Renal cortical epithelial cell (primary cell): ENCODE measurements around the gene SLC25A12. TPM values are rescaled to one million over a fixed set of nuclear protein-coding genes. Genes with fewer than 3 reads are reported as not detected.
"Not testable (repeated sequence)": the region's sequence is repeated elsewhere in the genome, so short reads cannot be mapped to it uniquely, and the experiment has no call there.

Experiments
- DNase-seq: peaks from one replicate; pipeline ENCODE4 v3.0.0-alpha.2; 2011; ENCODE audit warnings: low read depth
- total RNA-seq: library from RNA; depleted of rRNA; stranded (reverse); fragments of >200 nt; gene quantifications from 2 replicates; pipeline ENCODE4 v1.2.3, GENCODE V29; 2014

Gene SLC25A12
- total RNA-seq, 1 donor from 2014 or later = 17.3 TPM

DNA sequence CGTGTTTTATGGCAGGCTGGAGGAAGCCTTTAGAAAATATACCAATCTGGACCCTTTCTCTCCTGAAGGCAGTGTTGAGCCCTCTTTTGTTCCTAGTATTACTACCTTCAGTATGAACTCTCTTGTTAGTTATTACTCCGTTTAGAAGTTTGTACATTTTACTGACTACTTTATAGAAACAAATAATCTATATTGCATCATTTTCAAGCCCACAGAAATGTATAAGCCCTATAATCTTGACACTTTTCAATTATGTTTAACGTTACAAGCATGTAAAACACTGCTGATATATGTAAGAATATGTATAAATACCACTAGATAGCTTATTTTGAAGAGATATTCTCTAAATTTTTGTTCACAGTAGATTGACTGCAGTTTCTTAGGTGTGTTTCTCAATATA, 64.0 kb downstream of the SLC25A12 start:
- no peak for DNase-seq

DNA sequence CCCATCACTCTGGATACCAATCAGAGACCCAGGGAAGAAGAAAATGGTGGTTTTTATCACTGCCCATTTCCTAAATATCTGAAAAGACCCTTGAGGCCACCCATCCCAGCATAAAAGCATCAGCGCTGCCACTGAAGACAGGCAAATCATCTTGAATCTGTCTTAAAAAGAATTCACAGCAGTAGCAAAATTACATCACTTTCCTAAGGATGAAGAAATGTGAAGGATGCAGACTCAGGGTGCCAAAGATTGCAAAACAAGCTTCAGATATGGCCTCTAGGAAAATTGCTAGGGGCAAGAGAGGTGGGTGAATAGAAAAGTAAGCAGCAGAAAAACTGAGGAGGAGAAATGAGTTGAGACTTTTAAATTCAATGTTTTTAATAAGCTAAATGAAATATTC, 70.0 kb downstream of the SLC25A12 start:
- DNase-seq = no peak

DNA sequence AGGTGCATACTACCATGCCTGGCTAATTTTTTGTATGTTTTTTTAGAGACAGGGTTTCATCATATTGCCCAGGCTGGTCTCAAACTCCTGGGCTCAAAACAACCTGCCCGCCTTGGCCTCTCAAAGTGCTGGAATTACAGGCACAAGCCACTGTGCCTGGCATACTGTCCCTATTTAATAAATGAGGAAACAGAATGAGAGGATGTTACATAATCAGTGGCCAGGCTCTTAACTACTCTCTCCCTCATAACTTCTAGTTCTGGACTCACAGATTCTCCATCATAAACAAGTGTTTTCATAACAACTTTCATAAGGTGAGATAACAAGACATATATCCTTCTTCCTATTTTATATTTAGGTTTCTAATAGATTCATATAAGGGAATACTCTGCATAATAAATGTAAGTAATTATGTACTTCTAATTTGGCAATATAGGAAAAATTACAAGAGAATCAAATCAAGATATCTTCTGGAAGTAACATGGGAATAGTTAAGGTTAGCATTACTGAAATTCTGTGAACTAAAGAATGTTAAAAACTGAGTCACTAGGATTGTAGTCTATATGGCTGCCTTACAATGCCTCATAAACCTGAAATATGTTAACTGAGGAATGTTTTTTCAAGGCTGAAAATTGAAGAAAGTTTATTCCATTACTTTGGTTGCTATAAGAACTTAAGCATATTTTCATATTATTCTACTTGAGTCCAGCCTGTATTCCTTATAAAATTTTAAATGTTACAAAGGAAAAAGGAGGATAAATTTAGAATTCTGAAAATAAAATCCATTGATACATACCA, 71.3 kb downstream of the SLC25A12 start:
- DNase-seq = no peak

- DNase-seq = no peak
Measured at GRCh38 chr2:171819453-171819852, 74.6 kb downstream of the SLC25A12 start.

DNA sequence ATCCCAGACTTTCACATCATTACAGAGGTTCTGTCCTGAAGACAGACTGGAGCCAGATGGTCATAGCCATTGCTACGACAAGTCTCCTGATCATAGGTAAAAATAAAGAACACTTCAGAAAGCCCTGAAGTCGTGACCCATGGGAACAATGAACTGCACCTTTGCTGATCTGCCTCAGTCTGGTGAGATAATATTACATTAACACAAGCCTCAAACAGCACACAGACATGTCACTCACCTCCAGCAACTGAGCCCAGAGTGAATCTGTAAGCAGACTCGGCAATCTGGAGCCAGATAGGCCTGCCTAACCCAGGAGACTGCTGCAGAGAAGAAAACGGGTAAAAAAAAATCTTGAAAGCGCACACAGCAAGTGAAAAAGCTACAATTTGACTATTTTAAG, 79.2 kb downstream of the SLC25A12 start:
- DNase-seq = no peak

GRCh38 chr2:171814174-171814573, 79.9 kb downstream of the SLC25A12 start:
- no peak for DNase-seq

DNA sequence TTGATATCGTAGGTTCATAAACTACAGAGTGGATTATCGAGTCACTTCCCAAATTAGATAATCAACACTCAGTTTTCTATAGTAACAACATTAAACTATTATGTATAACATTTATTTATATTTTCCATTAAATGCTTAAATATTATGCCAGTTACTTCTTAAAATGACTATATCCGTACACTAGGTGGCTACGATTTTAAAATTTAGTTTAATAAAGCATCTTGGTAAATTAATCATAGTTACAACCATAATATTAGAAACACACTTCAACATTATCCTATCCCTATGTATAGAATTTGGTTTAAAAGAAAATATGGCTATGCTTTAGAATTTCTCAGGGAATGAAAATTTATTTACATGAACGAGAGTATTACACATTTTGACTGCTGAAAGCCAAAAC, 80.3 kb downstream of the SLC25A12 start:
- DNase-seq = no peak

DNA sequence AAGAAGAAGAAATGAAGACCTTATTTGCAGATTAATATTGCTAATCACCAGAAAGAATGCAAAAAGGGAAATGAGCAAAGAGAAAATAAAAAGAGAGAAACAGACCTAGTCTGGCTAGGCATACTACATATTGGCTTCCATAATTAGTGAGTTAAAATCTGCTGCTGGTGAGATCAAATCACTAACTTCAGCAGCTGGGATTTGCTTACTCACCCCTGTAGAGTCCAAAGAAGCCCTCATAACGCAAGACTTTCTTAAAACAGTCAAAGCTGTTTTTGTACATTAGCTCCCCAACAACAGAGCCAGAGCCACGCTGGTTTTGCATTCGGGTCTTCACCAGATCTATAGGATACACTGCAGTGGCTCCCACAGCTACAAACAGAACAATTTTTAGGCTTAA, 80.9 kb downstream of the SLC25A12 start:
- no peak for DNase-seq

- DNase-seq = peak; percentile 46
Measured at GRCh38 chr2:171811245-171811628, 82.8 kb downstream of the SLC25A12 start.

GRCh38 chr2:171810422-171811244, 83.4 kb downstream of the SLC25A12 start:
- DNase-seq = no peak

DNA sequence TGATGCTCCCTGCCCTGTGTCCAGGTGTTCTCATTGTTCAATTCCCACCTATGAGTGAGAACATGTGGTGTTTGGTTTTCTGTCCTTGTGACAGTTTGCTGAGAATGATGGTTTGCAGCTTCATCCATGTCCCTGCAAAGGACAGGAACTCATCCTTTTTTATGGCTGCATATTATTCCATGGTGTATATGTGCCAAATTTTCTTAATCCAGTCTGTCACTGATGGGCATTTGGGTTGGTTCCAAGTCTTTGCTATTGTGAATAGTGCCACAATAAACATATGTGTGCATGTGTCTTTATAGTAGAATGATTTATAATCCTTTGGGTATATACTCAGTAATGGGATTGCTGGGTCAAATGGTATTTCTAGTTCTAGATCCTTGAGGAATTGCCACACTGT, 85.2 kb downstream of the SLC25A12 start:
- not testable (repeated sequence) for DNase-seq

DNA sequence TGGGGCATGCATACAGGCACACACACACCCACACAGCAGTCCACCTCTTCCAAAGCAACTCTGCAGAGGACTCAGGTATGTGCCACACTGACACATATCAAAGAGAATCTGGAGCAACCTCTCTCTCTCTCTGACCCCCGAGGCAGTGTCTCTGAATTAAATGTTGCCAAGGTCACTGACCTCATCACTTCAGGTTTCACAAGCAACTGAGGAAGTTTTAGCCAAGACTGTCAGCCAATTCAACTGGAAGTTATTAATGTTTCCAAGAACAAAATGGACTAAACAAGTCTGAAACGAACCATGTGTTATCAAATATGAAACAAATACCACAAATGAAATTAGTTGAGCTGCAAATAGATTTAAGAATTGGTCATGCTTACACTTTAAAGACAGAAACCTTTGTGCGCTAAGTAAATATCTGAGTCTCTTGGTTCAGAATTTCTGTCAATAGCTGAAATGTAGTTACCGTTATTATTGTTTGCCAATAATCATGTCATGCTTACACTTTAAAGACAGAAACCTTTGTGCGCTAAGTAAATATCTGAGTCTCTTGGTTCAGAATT, 86.1 kb downstream of the SLC25A12 start:
- DNase-seq = no peak

- DNase-seq = peak; percentile 40
Measured at GRCh38 chr2:171807119-171807518, 86.9 kb downstream of the SLC25A12 start.

DNA sequence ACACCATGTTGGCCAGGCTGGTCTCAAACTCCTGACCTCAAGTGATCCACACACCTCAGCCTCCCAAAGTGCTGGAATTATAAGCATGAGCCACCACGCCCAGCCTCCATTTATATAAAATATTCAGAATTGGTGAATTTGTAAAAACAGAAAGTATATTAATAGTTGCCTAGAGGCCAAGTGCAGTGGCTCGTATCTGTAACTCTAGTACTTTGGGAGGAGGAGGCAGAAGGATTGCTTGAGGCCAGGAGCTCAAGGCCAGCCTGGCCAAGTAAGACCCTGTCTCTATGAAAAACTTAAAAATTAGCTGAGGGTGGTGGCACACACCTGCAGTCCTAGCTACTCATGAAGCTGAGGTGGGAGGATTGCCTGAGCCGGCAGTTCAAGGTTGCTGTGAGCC, 89.6 kb downstream of the SLC25A12 start:
- DNase-seq = no peak

DNA sequence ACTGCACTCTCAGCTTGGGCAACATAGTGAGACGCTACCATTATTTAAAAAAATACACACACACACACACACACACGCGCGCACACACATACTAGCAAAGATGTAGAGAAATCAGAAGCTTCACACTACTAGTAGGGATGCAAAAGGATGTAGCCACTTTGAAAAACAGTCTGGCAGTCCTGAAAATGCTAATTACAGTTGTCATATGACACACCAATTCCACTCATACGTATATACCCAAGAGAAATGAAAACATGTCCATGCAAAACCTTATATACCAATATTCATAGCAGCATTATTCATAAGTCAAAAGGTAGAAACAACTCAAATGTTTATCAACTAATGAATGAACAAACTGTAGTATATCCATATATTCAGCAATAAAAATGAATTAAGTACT, 90.3 kb downstream of the SLC25A12 start:
- DNase-seq = no peak

- no peak for DNase-seq
Measured at GRCh38 chr2:171800639-171801038, 93.4 kb downstream of the SLC25A12 start.

DNA sequence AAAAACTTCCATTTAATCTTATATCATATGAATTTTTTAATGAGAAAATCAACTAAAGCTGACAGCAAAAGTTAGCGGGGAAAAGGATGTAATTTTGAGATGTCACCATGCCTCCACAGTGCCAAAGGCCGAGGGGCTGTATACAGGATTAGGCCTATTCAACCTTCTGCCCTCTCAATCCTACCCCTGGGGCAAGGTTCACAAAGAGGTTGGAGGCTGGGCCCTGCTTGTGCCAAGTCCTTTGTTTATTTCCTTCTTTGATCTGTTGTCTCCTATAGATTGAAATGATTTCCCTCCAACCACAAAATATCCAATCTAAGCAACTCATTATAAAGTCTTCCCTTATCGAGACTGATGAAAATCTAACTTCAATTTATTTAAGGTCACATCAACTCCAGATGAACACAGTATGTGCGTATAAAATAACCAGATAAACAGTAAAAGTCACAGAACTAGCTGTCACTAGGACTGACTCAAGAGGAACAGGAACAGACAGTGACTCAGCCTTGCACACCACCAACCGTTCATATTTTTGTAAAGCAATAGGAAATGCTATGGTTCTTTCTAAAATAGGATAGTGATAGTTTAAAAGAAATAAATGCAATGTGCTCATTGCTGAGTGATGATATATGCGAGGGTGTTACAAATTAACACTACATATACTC, 95.8 kb downstream of the SLC25A12 start:
- peak; percentile 31 for DNase-seq

- DNase-seq = no peak
Measured at GRCh38 chr2:171794918-171795317, 99.1 kb downstream of the SLC25A12 start.

DNA sequence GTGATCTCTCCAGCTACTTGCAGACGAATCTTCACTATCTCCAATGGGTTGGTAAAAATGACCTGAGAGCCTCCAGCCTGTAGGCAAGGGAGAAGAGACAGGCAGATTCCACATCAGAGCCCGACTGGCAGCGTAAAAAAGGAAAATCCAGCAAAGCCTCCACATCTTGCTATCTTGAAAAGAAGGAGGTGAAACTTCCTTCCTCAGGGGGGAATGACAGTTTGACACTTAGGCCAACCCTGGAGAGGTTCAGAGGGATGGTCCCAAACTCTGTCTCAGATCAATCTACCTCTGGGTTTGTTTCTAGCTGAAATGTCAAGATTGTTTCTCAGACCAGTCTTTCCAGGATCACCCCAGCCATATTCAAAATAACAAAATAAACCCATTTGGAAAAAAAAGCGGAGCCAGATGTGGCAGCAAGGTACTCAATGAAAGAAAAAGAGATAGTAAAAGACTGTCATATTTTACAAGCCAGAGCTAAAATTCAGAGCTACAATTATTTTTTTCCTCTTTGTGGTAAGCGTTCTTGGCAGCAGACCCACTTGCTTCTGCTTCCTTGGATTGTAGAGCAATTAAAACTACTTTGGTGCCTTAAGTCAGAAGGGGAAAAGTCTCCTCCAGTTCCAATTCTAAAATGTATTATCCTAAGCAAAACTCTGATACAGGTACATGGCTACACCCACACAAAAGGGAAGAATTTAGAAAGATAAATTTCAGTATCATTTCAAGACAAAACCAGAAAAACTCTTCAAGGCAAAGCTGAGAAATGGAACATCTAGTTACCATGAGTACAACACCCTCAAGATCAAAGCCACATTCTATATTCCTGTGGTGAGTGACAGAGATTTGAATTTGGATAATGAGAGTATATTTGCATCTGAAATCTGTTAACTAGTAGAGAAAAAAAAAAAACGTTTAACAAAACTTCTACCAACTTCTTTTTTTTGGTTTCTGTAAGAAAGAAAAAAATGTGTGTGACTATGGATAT, 100.1 kb downstream of the SLC25A12 start:
- DNase-seq = no peak

GRCh38 chr2:171792886-171793580, 101.0 kb downstream of the SLC25A12 start:
- DNase-seq = no peak
